ENCODE measurements around the gene CLPSL1. TPM values are rescaled to one million over a fixed set of nuclear protein-coding genes. Genes with fewer than 3 reads are reported as not detected.
A peak's percentile ranks its signal among the peaks of the same experiment; 100 is the strongest.
"Not testable (repeated sequence)": the region's sequence is repeated elsewhere in the genome, so short reads cannot be mapped to it uniquely, and the experiment has no call there.

CLPSL1 gene
- not detected in 2 replicates for total RNA-seq (2014; rRNA removed; shearing (Covaris generic))
- polyA plus RNA-seq (2015; cell fraction: cytosol; rRNA removed): not detected in 2 replicates
- polyA plus RNA-seq (2015; cell fraction: nucleus; rRNA removed): not detected in 2 replicates

GRCh38 chr6:35780719-35781118 lies at the start of gene CLPSL1:
Gene CLPSL1 (plus strand): TSS chr6:35781019. CDS start chr6:35781111, 92 bp downstream.
- DNase-seq (ENCODE audit: low read depth, low spot score): no peak
- in situ Hi-C loops (cut with HindIII; ENCODE audit: low pct_unique_long_range_greater_than_20kb, low sequenced_read_pairs): no loop called here

GRCh38 chr6:35731414-35731735 lies 49.4 kb upstream of the CLPSL1 start:
- in situ Hi-C loops (cut with HindIII; ENCODE audit: low pct_unique_long_range_greater_than_20kb, low sequenced_read_pairs): no loop called here
- peak; percentile 86 for DNase-seq (ENCODE audit: low read depth, low spot score)

GRCh38 chr6:35731736-35732532 lies 48.9 kb upstream of the CLPSL1 start:
- in situ Hi-C loops (cut with HindIII; ENCODE audit: low pct_unique_long_range_greater_than_20kb, low sequenced_read_pairs): no loop called here
- DNase-seq (ENCODE audit: low read depth, low spot score): peak; percentile 80

GRCh38 chr6:35733633-35734032 lies 47.2 kb upstream of the CLPSL1 start:
- in situ Hi-C loops (cut with HindIII; ENCODE audit: low pct_unique_long_range_greater_than_20kb, low sequenced_read_pairs): no loop called here
- no peak for DNase-seq (ENCODE audit: low read depth, low spot score)

- DNase-seq (ENCODE audit: low read depth, low spot score); in situ Hi-C loops (cut with HindIII; ENCODE audit: low pct_unique_long_range_greater_than_20kb, low sequenced_read_pairs): not testable (repeated sequence)
Observed at GRCh38 chr6:35734319-35734718, 46.5 kb upstream of the CLPSL1 start.

- DNase-seq (ENCODE audit: low read depth, low spot score): no peak
- in situ Hi-C loops (cut with HindIII; ENCODE audit: low pct_unique_long_range_greater_than_20kb, low sequenced_read_pairs): no loop called here
Observed at GRCh38 chr6:35735452-35735851, 45.4 kb upstream of the CLPSL1 start.

- in situ Hi-C loops (cut with HindIII; ENCODE audit: low pct_unique_long_range_greater_than_20kb, low sequenced_read_pairs): no loop called here
Observed at GRCh38 chr6:35736253-35736894, 44.4 kb upstream of the CLPSL1 start.

GRCh38 chr6:35736982-35737412 lies 43.8 kb upstream of the CLPSL1 start, which contains the start of gene ARMC12:
Gene ARMC12 (plus strand): TSS chr6:35737032. CDS start chr6:35737109, 77 bp downstream.
- DNase-seq (ENCODE audit: low read depth, low spot score): no peak
- in situ Hi-C loops (cut with HindIII; ENCODE audit: low pct_unique_long_range_greater_than_20kb, low sequenced_read_pairs): no loop called here

More at GRCh38 chr6:35736253-35736894, 44.4 kb upstream of the CLPSL1 start:
- DNase-seq (ENCODE audit: low read depth, low spot score): peak; percentile 68

- DNase-seq (ENCODE audit: low read depth, low spot score): peak; percentile 80
- in situ Hi-C loops (cut with HindIII; ENCODE audit: low pct_unique_long_range_greater_than_20kb, low sequenced_read_pairs): no loop called here
Observed at GRCh38 chr6:35737413-35738211, 43.2 kb upstream of the CLPSL1 start.

GRCh38 chr6:35739645-35740524 lies 40.9 kb upstream of the CLPSL1 start:
- in situ Hi-C loops (cut with HindIII; ENCODE audit: low pct_unique_long_range_greater_than_20kb, low sequenced_read_pairs): no loop called here
- DNase-seq (ENCODE audit: low read depth, low spot score): no peak

GRCh38 chr6:35742842-35743241 lies 38.0 kb upstream of the CLPSL1 start:
- DNase-seq (ENCODE audit: low read depth, low spot score): peak; percentile 60
- in situ Hi-C loops (cut with HindIII; ENCODE audit: low pct_unique_long_range_greater_than_20kb, low sequenced_read_pairs): no loop called here

GRCh38 chr6:35745509-35745908 lies 35.3 kb upstream of the CLPSL1 start:
- in situ Hi-C loops (cut with HindIII; ENCODE audit: low pct_unique_long_range_greater_than_20kb, low sequenced_read_pairs): no loop called here

GRCh38 chr6:35746516-35746915 lies 34.3 kb upstream of the CLPSL1 start:
- DNase-seq (ENCODE audit: low read depth, low spot score): no peak
- in situ Hi-C loops (cut with HindIII; ENCODE audit: low pct_unique_long_range_greater_than_20kb, low sequenced_read_pairs): no loop called here

More at GRCh38 chr6:35745509-35745908, 35.3 kb upstream of the CLPSL1 start:
- no peak for DNase-seq (ENCODE audit: low read depth, low spot score)

GRCh38 chr6:35747877-35748276 lies 32.9 kb upstream of the CLPSL1 start:
- no peak for DNase-seq (ENCODE audit: low read depth, low spot score)
- in situ Hi-C loops (cut with HindIII; ENCODE audit: low pct_unique_long_range_greater_than_20kb, low sequenced_read_pairs): no loop called here

GRCh38 chr6:35750557-35750956 lies 30.3 kb upstream of the CLPSL1 start:
- DNase-seq (ENCODE audit: low read depth, low spot score): no peak
- in situ Hi-C loops (cut with HindIII; ENCODE audit: low pct_unique_long_range_greater_than_20kb, low sequenced_read_pairs): no loop called here

GRCh38 chr6:35751594-35751993 lies 29.2 kb upstream of the CLPSL1 start:
- in situ Hi-C loops (cut with HindIII; ENCODE audit: low pct_unique_long_range_greater_than_20kb, low sequenced_read_pairs): no loop called here
- no peak for DNase-seq (ENCODE audit: low read depth, low spot score)

- in situ Hi-C loops (cut with HindIII; ENCODE audit: low pct_unique_long_range_greater_than_20kb, low sequenced_read_pairs): no loop called here
- no peak for DNase-seq (ENCODE audit: low read depth, low spot score)
Observed at GRCh38 chr6:35752330-35752729, 28.5 kb upstream of the CLPSL1 start.
